Endothelial cell (in vitro differentiated cells): ENCODE results near the gene WFDC10A. TPM values are rescaled to one million over a fixed set of nuclear protein-coding genes. Genes with fewer than 3 reads are reported as not detected.
"Not testable (repeated sequence)": the region's sequence is repeated elsewhere in the genome, so short reads cannot be mapped to it uniquely, and the experiment has no call there.

Source experiments
- DNase-seq: peaks from one replicate; pipeline ENCODE4 v3.0.0; 2021; ENCODE audit warnings: low spot score
- H3K27ac Mint-ChIP-seq: one replicate; pipeline ENCODE4 v1.8.0; 2021; ENCODE audit warnings: mixed read lengths, inconsistent platforms; ENCODE audit not compliant: unreplicated experiment
- H3K27me3 Mint-ChIP-seq: one replicate; pipeline ENCODE4 v1.8.0; 2021; ENCODE audit warnings: mild to moderate bottlenecking, moderate library complexity, mixed read lengths, inconsistent platforms; ENCODE audit not compliant: unreplicated experiment
- H3K36me3 Mint-ChIP-seq: one replicate; pipeline ENCODE4 v1.8.0; 2021; ENCODE audit warnings: mild to moderate bottlenecking, low read depth, mixed read lengths, inconsistent platforms; ENCODE audit not compliant: unreplicated experiment
- H3K4me1 Mint-ChIP-seq: one replicate; pipeline ENCODE4 v1.8.0; 2021; ENCODE audit warnings: mild to moderate bottlenecking, mixed read lengths, inconsistent platforms; ENCODE audit not compliant: unreplicated experiment
- H3K4me3 Mint-ChIP-seq: one replicate; pipeline ENCODE4 v1.8.0; 2021; ENCODE audit warnings: mild to moderate bottlenecking, mixed read lengths, inconsistent platforms; ENCODE audit not compliant: unreplicated experiment
- H3K9me3 Mint-ChIP-seq: one replicate; pipeline ENCODE4 v1.8.0; 2021; ENCODE audit warnings: mixed read lengths, inconsistent platforms; ENCODE audit not compliant: unreplicated experiment
- CTCF ChIP-seq: fragments of 200-600 bp; sonication (generic); IDR thresholded peaks from one replicate; pipeline ENCODE4 v1.5.0; 2021; ENCODE audit warnings: antibody characterized with exemption; ENCODE audit not compliant: unreplicated experiment
- total RNA-seq: library from RNA; stranded (reverse); fragmentation: NEBNext Ultra II Directional; extraction: Animal tissue kit (Norgen Biotek cat#: 25700); gene quantifications from one replicate; pipeline ENCODE4 v1.2.1, GENCODE V29; 2021; ENCODE audit not compliant: unreplicated experiment

The WFDC10A gene
- total RNA-seq, 1 donor from 2014 or later: not detected

DNA sequence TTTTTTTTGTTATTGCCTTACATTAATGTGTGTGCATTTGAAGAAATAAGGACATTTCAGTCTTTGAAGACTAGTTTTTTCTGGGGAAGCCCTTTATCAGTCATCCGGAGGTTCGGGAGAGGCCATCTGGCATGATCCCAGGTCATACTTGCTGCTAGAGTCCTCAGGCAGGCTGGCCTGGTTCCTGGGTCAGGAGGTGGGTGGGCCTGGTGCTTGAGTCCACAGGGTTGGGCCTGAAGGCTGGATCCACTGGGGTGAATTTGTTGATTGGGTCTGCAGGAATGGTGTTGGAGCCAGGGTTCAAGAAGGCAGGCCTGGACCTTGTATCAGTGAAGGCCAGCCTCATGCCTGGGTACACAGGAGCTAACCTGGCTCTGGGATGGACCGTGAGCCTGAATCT, 17.3 kb downstream of the WFDC10A start:
- no peaks in the 10 kb centered on the region for H3K9me3 Mint-ChIP-seq
- H3K36me3 Mint-ChIP-seq: no peaks in the 10 kb centered on the region
- no peaks in the 10 kb centered on the region for H3K27me3 Mint-ChIP-seq
- no peak for TF ChIP-seq CTCF
- H3K4me1 Mint-ChIP-seq: no peaks in the 10 kb centered on the region
- no peak overlapping the region for H3K4me3 Mint-ChIP-seq
- H3K27ac Mint-ChIP-seq: no peak overlapping the region
- no peak for DNase-seq

- Mint-ChIP-seq H3K4me3 (no peak overlapping the region), H3K9me3 (no peaks in the 10 kb centered on the region), H3K4me1 (no peaks in the 10 kb centered on the region), H3K27ac (no peak overlapping the region), H3K27me3 (no peaks in the 10 kb centered on the region), H3K36me3 (no peaks in the 10 kb centered on the region)
- no peak for DNase-seq
- no peak for TF ChIP-seq CTCF
These were observed 18.0 kb downstream of the WFDC10A start for GRCh38 chr20:45647441-45648050.

GRCh38 chr20:45649312-45649863, 19.8 kb downstream of the WFDC10A start:
- no peak overlapping the region for H3K27ac Mint-ChIP-seq
- H3K36me3 Mint-ChIP-seq: no peaks in the 10 kb centered on the region
- peaks cover 3% of the 10 kb centered on the region for H3K27me3 Mint-ChIP-seq
- peaks cover 2% of the 10 kb centered on the region for H3K4me1 Mint-ChIP-seq
- no peak for TF ChIP-seq CTCF
- no peaks in the 10 kb centered on the region for H3K9me3 Mint-ChIP-seq
- no peak overlapping the region for H3K4me3 Mint-ChIP-seq
- no peak for DNase-seq

GRCh38 chr20:45651726-45652125, 22.2 kb downstream of the WFDC10A start:
- H3K4me3 Mint-ChIP-seq, H3K27me3 Mint-ChIP-seq, H3K9me3 Mint-ChIP-seq, H3K36me3 Mint-ChIP-seq, DNase-seq, H3K27ac Mint-ChIP-seq: not testable (repeated sequence)
- peaks cover 18% of the 10 kb centered on the region for H3K4me1 Mint-ChIP-seq

GRCh38 chr20:45657038-45657437, 27.5 kb downstream of the WFDC10A start:
- DNase-seq, H3K27me3 Mint-ChIP-seq, H3K9me3 Mint-ChIP-seq, H3K4me3 Mint-ChIP-seq, H3K36me3 Mint-ChIP-seq, H3K27ac Mint-ChIP-seq: not testable (repeated sequence)
- peaks cover 18% of the 10 kb centered on the region for H3K4me1 Mint-ChIP-seq

- Mint-ChIP-seq H3K27ac (no peak within 1 kb of the TSS), H3K9me3 (no peaks in the 10 kb centered on the region), H3K27me3 (no peaks in the 10 kb centered on the region), H3K4me3 (no peak within 1 kb of the TSS), H3K4me1 (no peaks in the 10 kb centered on the region), H3K36me3 (peaks cover 3% of the 10 kb centered on the region)
- no peak for DNase-seq
- no peak for TF ChIP-seq CTCF
These were observed 40.6 kb downstream of the WFDC10A start, which contains the start of gene WFDC11 for GRCh38 chr20:45670139-45670538. Gene WFDC11, minus strand, starts transcription at chr20:45670239. Its CDS starts 19,639 bp downstream, at chr20:45650600.
